ENCODE results near the gene EPO.

The EPO gene

GRCh38 chr7:100720279-100720670 is at the start of gene EPO:
EPO (plus strand) TSS chr7:100720468; CDS start chr7:100720981, 513 bp downstream.
- no peak for DNase-seq (ENCODE audit: low read depth)
- TF ChIP-seq MYC (IDR thresholded peaks at IDR 0.05; ENCODE audit: low read depth, low read length) = no peak
- H3K4me3 ChIP-seq (ENCODE audit: low read depth, low read length) = no peak within 1 kb of the TSS

- TF ChIP-seq POLR2A (IDR thresholded peaks at IDR 0.05; ENCODE audit: extremely low read depth, insufficient read length) (no peak), CTCF (IDR thresholded peaks at IDR 0.05; ENCODE audit: low read depth, low read length) (no peak), MYC (IDR thresholded peaks at IDR 0.05; ENCODE audit: low read depth, low read length) (no peak)
- TF ChIP-seq, protein P1, sequence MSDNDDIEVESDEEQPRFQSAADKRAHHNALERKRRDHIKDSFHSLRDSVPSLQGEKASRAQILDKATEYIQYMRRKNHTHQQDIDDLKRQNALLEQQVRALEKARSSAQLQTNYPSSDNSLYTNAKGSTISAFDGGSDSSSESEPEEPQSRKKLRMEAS (IDR thresholded peaks at IDR 0.05; ENCODE audit: low read depth, low read length) = no peak
- DNase-seq (ENCODE audit: low read depth) = no peak
- H3K4me3 ChIP-seq (ENCODE audit: low read depth, low read length) = no peak overlapping the region
Observed at GRCh38 chr7:100671353-100672327, 48.6 kb upstream of the EPO start.

GRCh38 chr7:100673302-100673941 is 46.8 kb upstream of the EPO start, which contains the start of gene GNB2:
GNB2 (plus strand) TSS chr7:100673740; CDS start chr7:100676266, 2,526 bp downstream.
- peak within 1 kb of the TSS; percentile 81 for H3K4me3 ChIP-seq (ENCODE audit: low read depth, low read length)
- DNase-seq (ENCODE audit: low read depth) = peak; percentile 100
- TF ChIP-seq MYC (IDR thresholded peaks at IDR 0.05; ENCODE audit: low read depth, low read length) (peak; percentile 70), CTCF (IDR thresholded peaks at IDR 0.05; ENCODE audit: low read depth, low read length) (no peak), POLR2A (IDR thresholded peaks at IDR 0.05; ENCODE audit: extremely low read depth, insufficient read length) (peak; percentile 43)
- TF ChIP-seq, protein P1 (IDR thresholded peaks at IDR 0.05; ENCODE audit: low read depth, low read length) = peak; percentile 89

- peak; percentile 87 for DNase-seq (ENCODE audit: low read depth)
- TF ChIP-seq, protein P1 (IDR thresholded peaks at IDR 0.05; ENCODE audit: low read depth, low read length) = peak; percentile 38
- peak; percentile 43; the same call in 1 of the 2 replicates for TF ChIP-seq MYC (IDR thresholded peaks at IDR 0.05; ENCODE audit: low read depth, low read length)
- no peak for TF ChIP-seq POLR2A (IDR thresholded peaks at IDR 0.05; ENCODE audit: extremely low read depth, insufficient read length)
- H3K4me3 ChIP-seq (ENCODE audit: low read depth, low read length) = peak overlapping the region; percentile 81
Observed at GRCh38 chr7:100673942-100674410, 46.3 kb upstream of the EPO start.

GRCh38 chr7:100674411-100675104 is 45.7 kb upstream of the EPO start:
- peak overlapping the region; percentile 81 for H3K4me3 ChIP-seq (ENCODE audit: low read depth, low read length)
- no peak for TF ChIP-seq MYC (IDR thresholded peaks at IDR 0.05; ENCODE audit: low read depth, low read length)
- no peak for TF ChIP-seq CTCF (IDR thresholded peaks at IDR 0.05; ENCODE audit: low read depth, low read length)
- DNase-seq (ENCODE audit: low read depth) = peak; percentile 77

DNA sequence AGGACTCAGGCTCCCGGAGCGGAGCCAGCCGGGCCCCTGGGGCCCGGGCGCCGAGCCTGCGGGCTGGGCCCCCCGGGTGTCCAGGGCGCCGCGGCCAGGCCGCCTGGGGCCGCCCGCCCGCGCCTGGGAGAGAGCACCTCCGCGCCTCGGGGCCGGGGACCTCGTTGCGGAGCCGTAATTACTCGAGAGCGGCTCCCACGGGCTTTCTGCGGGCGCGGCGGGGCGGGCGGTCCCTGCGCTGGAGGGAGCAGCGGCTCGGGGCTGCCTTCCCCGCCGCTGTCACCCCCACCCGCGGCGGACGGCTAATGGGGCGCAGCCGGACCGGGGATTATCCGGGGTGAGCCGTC is 45.2 kb upstream of the EPO start:
- H3K4me3 ChIP-seq (ENCODE audit: low read depth, low read length) = peak overlapping the region; percentile 81
- TF ChIP-seq MYC (IDR thresholded peaks at IDR 0.05; ENCODE audit: low read depth, low read length) = no peak
- no peak for TF ChIP-seq POLR2A (IDR thresholded peaks at IDR 0.05; ENCODE audit: extremely low read depth, insufficient read length)
- TF ChIP-seq CTCF (IDR thresholded peaks at IDR 0.05; ENCODE audit: low read depth, low read length) = no peak
- no peak for DNase-seq (ENCODE audit: low read depth)

All from NB4 (cell line).